SK-N-DZ (cell line): ENCODE measurements around the gene COL18A1.
A peak's percentile ranks its signal among the peaks of the same experiment; 100 is the strongest.
"Not testable (repeated sequence)": the region's sequence is repeated elsewhere in the genome, so short reads cannot be mapped to it uniquely, and the experiment has no call there.

ENCODE experiments used
- DNase-seq: peaks from one replicate; pipeline ENCODE4 v3.0.0-alpha.2; 2015; ENCODE audit warnings: low spot score

COL18A1 gene

GRCh38 chr21:45427331-45428271 is 22.6 kb downstream of the COL18A1 start:
- DNase-seq, result no peak

- no peak for DNase-seq
Observed at GRCh38 chr21:45428534-45428933, 23.6 kb downstream of the COL18A1 start.

- DNase-seq, result no peak
Observed at GRCh38 chr21:45429221-45430175, 24.5 kb downstream of the COL18A1 start.

GRCh38 chr21:45430521-45431501 is 25.8 kb downstream of the COL18A1 start:
- no peak for DNase-seq

- no peak for DNase-seq
Observed at GRCh38 chr21:45431781-45432572, 27.0 kb downstream of the COL18A1 start.

- DNase-seq, result no peak
Observed at GRCh38 chr21:45432575-45433255, 27.8 kb downstream of the COL18A1 start.

- DNase-seq, result no peak
Observed at GRCh38 chr21:45433301-45433700, 28.3 kb downstream of the COL18A1 start.

GRCh38 chr21:45433911-45434644 is 29.1 kb downstream of the COL18A1 start:
- no peak for DNase-seq

- no peak for DNase-seq
Observed at GRCh38 chr21:45434645-45435217, 29.8 kb downstream of the COL18A1 start.

GRCh38 chr21:45435405-45435981 is 30.5 kb downstream of the COL18A1 start:
- DNase-seq, result no peak

GRCh38 chr21:45436351-45437065 is 31.5 kb downstream of the COL18A1 start:
- no peak for DNase-seq

GRCh38 chr21:45437844-45438243 is 32.9 kb downstream of the COL18A1 start:
- not testable (repeated sequence) for DNase-seq

GRCh38 chr21:45438391-45439145 is 33.6 kb downstream of the COL18A1 start:
- DNase-seq, result no peak

- DNase-seq, result peak; percentile 63
Observed at GRCh38 chr21:45439161-45439872, 34.4 kb downstream of the COL18A1 start.

- DNase-seq, result no peak
Observed at GRCh38 chr21:45439901-45440461, 35.0 kb downstream of the COL18A1 start.
